Spleen (tissue), 7 donors: Measurements from ENCODE around the gene FHIT.

ENCODE experiments used
- POLR2AphosphoS5 ChIP-seq, 3 donors: sonication (generic); formaldehyde crosslinking; IDR thresholded peaks; one replicate each; pipeline ENCODE4 v1.5.1; 2017; ENCODE audit warnings: antibody characterized with exemption in 3 of 3
- TF ChIP-seq, protein P1 (sequence below), 11 experiments: fragments of 200-600 bp in 7 of 11; fragments of 450-650 bp in 4 of 11; sonication (generic) in 4 of 11; IDR thresholded peaks in 8 of 11; conservative IDR thresholded peaks in 3 of 11; 1 replicate in 7 of 11; 2 replicates in 4 of 11; pipeline versions ENCODE4 v1.4.0 to v1.8.0; 2016 to 2021; ENCODE audit warnings: antibody characterized with exemption in 11 of 11, inconsistent platforms in 4 of 11, mild to moderate bottlenecking in 1 of 11
- donor health status: DM: no; HTN: no; CAD: no; lungs with moderate emphysema.
- donor health status: DM: no; HTN: no; CAD: no.
- donor health status: DM: no; HTN: no; CAD: no.

DNA sequence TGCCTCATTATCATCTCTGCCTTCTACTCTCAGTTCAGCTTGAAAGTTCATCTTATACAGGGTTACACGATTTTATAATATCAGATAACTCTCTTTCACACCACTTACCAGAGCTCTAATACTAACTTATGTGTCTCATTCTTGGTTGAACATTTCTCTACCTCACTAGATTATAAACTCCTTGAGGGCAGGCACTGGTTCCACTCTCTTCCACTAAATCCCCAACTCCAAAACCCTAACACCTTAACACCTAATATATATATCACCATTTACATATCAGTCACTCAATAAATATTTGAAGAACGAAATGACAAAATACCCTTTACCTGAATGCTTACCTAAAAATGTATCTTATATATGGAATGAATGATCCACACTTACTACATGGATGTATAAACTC, 977.2 kb downstream of the FHIT start:
- TF ChIP-seq, protein P1, sequence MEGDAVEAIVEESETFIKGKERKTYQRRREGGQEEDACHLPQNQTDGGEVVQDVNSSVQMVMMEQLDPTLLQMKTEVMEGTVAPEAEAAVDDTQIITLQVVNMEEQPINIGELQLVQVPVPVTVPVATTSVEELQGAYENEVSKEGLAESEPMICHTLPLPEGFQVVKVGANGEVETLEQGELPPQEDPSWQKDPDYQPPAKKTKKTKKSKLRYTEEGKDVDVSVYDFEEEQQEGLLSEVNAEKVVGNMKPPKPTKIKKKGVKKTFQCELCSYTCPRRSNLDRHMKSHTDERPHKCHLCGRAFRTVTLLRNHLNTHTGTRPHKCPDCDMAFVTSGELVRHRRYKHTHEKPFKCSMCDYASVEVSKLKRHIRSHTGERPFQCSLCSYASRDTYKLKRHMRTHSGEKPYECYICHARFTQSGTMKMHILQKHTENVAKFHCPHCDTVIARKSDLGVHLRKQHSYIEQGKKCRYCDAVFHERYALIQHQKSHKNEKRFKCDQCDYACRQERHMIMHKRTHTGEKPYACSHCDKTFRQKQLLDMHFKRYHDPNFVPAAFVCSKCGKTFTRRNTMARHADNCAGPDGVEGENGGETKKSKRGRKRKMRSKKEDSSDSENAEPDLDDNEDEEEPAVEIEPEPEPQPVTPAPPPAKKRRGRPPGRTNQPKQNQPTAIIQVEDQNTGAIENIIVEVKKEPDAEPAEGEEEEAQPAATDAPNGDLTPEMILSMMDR (IDR thresholded peaks at IDR 0.05 in 8 of 11, conservative IDR thresholded peaks at IDR 0.05 in 3 of 11) = no peak
- no peak for TF ChIP-seq POLR2AphosphoS5 (IDR thresholded peaks at IDR 0.05)
